ENCODE results near the gene KLHDC7B. TPM values are rescaled to one million over a fixed set of nuclear protein-coding genes. Genes with fewer than 3 reads are reported as not detected.

KLHDC7B gene
- total RNA-seq, 1 donor from 2014 or later = not detected

DNA sequence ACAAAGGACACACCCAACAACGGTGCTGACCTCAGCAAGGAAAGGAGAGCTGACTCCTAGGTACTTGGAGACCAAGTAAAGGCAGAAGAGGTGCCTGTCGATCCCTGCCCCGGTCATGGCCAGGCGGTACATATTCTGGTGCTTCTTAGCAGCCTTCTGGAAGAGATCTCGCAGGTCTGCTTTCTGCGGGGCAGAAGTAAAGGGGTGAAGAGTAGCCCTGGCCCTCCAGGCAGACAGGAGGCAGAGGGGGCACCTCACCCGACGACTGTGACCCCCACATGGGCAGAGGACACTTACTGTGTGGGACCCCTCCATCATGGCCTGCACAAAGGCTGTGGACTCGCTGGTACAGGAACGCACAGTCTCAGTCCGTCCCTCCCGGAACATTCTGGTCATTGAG, 25.2 kb downstream of the KLHDC7B start:
- Mint-ChIP-seq H3K27me3 (ENCODE audit: unreplicated experiment) (peaks cover 17% of the 10 kb centered on the region), H3K4me3 (ENCODE audit: unreplicated experiment) (peak overlapping the region; percentile 51), H3K27ac (ENCODE audit: unreplicated experiment) (no peak overlapping the region), H3K9me3 (ENCODE audit: unreplicated experiment) (no peaks in the 10 kb centered on the region), H3K4me1 (ENCODE audit: unreplicated experiment) (no peaks in the 10 kb centered on the region), H3K36me3 (ENCODE audit: low read depth, unreplicated experiment) (peaks cover 32% of the 10 kb centered on the region)
- TF ChIP-seq, protein P1, sequence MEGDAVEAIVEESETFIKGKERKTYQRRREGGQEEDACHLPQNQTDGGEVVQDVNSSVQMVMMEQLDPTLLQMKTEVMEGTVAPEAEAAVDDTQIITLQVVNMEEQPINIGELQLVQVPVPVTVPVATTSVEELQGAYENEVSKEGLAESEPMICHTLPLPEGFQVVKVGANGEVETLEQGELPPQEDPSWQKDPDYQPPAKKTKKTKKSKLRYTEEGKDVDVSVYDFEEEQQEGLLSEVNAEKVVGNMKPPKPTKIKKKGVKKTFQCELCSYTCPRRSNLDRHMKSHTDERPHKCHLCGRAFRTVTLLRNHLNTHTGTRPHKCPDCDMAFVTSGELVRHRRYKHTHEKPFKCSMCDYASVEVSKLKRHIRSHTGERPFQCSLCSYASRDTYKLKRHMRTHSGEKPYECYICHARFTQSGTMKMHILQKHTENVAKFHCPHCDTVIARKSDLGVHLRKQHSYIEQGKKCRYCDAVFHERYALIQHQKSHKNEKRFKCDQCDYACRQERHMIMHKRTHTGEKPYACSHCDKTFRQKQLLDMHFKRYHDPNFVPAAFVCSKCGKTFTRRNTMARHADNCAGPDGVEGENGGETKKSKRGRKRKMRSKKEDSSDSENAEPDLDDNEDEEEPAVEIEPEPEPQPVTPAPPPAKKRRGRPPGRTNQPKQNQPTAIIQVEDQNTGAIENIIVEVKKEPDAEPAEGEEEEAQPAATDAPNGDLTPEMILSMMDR (IDR thresholded peaks at IDR 0.05; ENCODE audit: unreplicated experiment) = no peak
- no peak for DNase-seq (ENCODE audit: low spot score)

DNA sequence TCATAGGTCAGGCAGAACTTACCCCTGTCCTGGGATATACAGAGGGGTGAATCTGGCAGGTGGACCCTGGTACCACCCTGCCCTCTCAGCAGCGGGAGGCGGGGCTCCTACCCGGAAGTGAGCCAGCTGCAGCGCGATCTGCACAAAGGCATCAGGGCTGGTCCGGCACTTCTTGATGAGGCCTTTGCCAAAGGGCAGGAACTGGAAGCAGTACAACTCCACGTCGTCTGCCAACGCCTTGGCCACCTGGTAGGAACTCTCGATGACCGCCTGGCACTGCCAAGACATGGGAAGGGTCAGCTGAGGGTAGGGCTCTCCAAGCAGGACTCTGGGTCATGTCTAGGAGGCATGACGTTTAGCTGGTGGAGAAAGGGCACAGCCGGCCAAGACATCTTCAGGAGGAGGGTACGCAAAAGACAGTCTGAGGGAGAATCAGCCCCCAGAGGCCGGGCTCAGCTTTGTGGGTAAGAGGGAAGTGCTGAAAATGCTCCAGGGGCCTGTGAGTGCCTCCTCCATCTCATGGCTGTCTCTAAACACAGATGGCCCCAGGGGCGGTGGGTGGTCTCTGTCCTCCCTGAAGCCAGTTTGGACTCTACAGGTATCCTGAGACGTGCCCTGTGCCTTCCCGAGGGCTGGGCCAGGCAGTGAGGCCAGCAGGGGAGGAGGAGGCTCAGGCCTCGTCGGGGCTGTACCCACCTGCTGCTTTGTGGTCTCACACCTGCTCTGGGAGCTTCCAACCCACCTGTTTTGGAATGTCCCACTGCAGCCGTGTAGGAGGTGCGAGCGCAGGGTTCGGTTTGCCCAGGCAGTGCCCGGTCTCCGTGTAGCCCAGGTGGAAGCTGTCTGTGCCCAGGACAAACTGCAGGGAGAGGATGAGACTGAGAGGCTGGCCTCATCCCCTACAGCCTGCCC, 25.8 kb downstream of the KLHDC7B start:
- Mint-ChIP-seq H3K27me3 (ENCODE audit: unreplicated experiment) (peaks cover 16% of the 10 kb centered on the region), H3K36me3 (ENCODE audit: low read depth, unreplicated experiment) (peaks cover 32% of the 10 kb centered on the region), H3K27ac (ENCODE audit: unreplicated experiment) (no peak overlapping the region), H3K4me3 (ENCODE audit: unreplicated experiment) (no peak overlapping the region), H3K4me1 (ENCODE audit: unreplicated experiment) (no peaks in the 10 kb centered on the region), H3K9me3 (ENCODE audit: unreplicated experiment) (no peaks in the 10 kb centered on the region)
- DNase-seq (ENCODE audit: low spot score) = no peak
- TF ChIP-seq, protein P1 (IDR thresholded peaks at IDR 0.05; ENCODE audit: unreplicated experiment) = no peak

DNA sequence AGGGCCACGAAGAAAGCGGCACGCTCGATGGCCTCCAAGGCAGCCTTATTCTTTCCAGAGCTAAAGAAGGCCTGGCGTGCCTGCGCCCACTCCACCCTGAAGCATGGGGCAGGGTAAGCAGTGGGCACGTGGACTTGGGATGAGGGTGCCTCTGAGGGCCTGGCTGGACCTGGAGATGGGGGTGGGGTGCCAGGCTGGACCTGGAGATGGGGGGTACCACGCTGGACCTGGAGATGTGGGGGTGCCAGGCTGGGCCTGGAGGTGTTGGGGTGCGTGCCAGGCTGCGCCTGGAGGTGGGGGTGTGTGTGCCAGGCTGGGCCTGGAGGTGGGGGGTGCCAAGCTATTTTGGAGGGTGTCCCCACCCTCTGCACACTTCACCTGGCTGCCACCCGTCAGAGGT, 27.3 kb downstream of the KLHDC7B start:
- no peak overlapping the region for H3K27ac Mint-ChIP-seq (ENCODE audit: unreplicated experiment)
- peaks cover 14% of the 10 kb centered on the region for H3K27me3 Mint-ChIP-seq (ENCODE audit: unreplicated experiment)
- no peaks in the 10 kb centered on the region for H3K9me3 Mint-ChIP-seq (ENCODE audit: unreplicated experiment)
- no peak overlapping the region for H3K4me3 Mint-ChIP-seq (ENCODE audit: unreplicated experiment)
- no peak for DNase-seq (ENCODE audit: low spot score)
- TF ChIP-seq, protein P1 (IDR thresholded peaks at IDR 0.05; ENCODE audit: unreplicated experiment) = no peak
- no peaks in the 10 kb centered on the region for H3K4me1 Mint-ChIP-seq (ENCODE audit: unreplicated experiment)
- peaks cover 29% of the 10 kb centered on the region for H3K36me3 Mint-ChIP-seq (ENCODE audit: low read depth, unreplicated experiment)

DNA sequence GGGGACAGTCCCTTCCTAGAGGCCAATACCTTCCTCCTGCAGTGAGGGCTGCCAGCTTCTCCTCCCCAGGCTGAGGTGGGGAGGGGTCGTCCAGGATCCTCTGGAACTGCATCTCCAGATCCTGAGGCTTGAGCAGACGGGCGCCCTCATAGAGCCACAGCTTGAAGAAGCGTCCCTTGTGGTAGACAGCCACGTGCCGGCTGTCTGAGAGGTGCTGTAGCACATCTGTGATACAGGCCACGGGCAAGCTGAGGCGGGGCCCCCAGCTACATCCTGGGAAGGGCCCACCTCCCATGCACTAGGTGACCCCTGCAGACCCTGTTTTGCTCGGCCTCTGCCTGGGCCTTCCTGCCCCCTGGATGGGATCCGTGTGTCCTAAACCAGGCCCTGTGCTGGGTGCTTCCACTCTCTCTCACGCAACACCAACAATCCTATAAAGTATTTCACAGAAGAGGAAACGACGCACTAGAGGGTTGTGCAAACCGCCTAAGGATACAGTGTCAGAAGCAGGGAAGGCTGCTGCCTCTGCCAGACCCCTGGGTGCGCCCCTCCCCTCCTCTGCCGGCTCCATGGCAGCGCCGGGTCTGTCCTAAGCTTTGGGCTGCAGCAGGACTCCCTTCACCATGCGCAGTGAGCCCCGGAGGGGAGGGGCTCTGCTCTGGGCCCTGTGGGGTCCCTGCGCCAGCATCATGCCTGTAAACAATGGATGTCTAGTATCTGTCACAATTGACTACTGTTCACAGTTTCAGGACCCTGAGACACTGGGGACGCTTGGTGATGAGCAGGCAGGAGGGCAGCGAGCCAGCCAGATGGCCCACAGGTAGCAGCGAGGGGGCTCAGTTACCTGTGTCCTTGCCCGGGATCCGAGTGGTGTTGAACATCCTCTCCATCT, 28.0 kb downstream of the KLHDC7B start:
- H3K9me3 Mint-ChIP-seq (ENCODE audit: unreplicated experiment) = no peaks in the 10 kb centered on the region
- peaks cover 29% of the 10 kb centered on the region for H3K36me3 Mint-ChIP-seq (ENCODE audit: low read depth, unreplicated experiment)
- H3K4me1 Mint-ChIP-seq (ENCODE audit: unreplicated experiment) = no peaks in the 10 kb centered on the region
- TF ChIP-seq, protein P1 (IDR thresholded peaks at IDR 0.05; ENCODE audit: unreplicated experiment) = no peak
- no peak overlapping the region for H3K4me3 Mint-ChIP-seq (ENCODE audit: unreplicated experiment)
- DNase-seq (ENCODE audit: low spot score) = no peak
- H3K27ac Mint-ChIP-seq (ENCODE audit: unreplicated experiment) = no peak overlapping the region
- H3K27me3 Mint-ChIP-seq (ENCODE audit: unreplicated experiment) = peaks cover 12% of the 10 kb centered on the region
